ENCODE data around the gene PTPN18.

- TF ChIP-seq POLR2A (IDR thresholded peaks at IDR 0.05; ENCODE audit: low read length), result peak; percentile 78
- no peak for TF ChIP-seq GATA1 (IDR thresholded peaks at IDR 0.05; ENCODE audit: low read depth, low read length)
Observed at GRCh38 chr2:130372055-130372832, 16.4 kb downstream of the PTPN18 start.
